IPS-20b (cell line): ENCODE results near the gene XRCC5.

ENCODE experiments used
- H3K27ac ChIP-seq: one replicate; pipeline ENCODE4 v1.5.1; 2013; ENCODE audit warnings: low read length
- H3K27me3 ChIP-seq: 2 replicates; pipeline ENCODE4 v1.6.1; 2013; ENCODE audit warnings: mild to moderate bottlenecking, low read length, inconsistent platforms; ENCODE audit not compliant: insufficient read depth
- H3K36me3 ChIP-seq: 2 replicates; pipeline ENCODE4 v1.6.1; 2013; ENCODE audit warnings: low read depth, mild to moderate bottlenecking, inconsistent platforms, low read length, moderate library complexity; ENCODE audit not compliant: insufficient read depth
- H3K4me1 ChIP-seq: 2 replicates; pipeline ENCODE4 v1.6.1; 2013; ENCODE audit warnings: mild to moderate bottlenecking, control low read depth, inconsistent platforms, low read length, moderate library complexity; ENCODE audit not compliant: insufficient read depth
- H3K4me3 ChIP-seq: 2 replicates; pipeline ENCODE4 v1.5.1; 2013; ENCODE audit warnings: mild to moderate bottlenecking, low read length, inconsistent platforms
- H3K9ac ChIP-seq: 2 replicates; pipeline ENCODE4 v1.6.1; 2013; ENCODE audit warnings: low read depth, mild to moderate bottlenecking, inconsistent platforms, low read length, moderate library complexity
- H3K9me3 ChIP-seq: 2 replicates; pipeline ENCODE4 v1.6.1; 2013; ENCODE audit warnings: mild to moderate bottlenecking, low read depth, low read length, inconsistent platforms; ENCODE audit not compliant: insufficient read depth

The XRCC5 gene

GRCh38 chr2:216164087-216164486, 54.9 kb downstream of the XRCC5 start:
- H3K27ac ChIP-seq: no peak overlapping the region
- H3K36me3 ChIP-seq: peaks cover 100% of the 10 kb centered on the region
- H3K4me3 ChIP-seq: no peak overlapping the region
- H3K9ac ChIP-seq: no peak overlapping the region
- H3K4me1 ChIP-seq: no peaks in the 10 kb centered on the region
- no peaks in the 10 kb centered on the region for H3K27me3 ChIP-seq
- no peaks in the 10 kb centered on the region for H3K9me3 ChIP-seq

GRCh38 chr2:216164576-216164975, 55.4 kb downstream of the XRCC5 start:
- Histone ChIP-seq H3K27ac (no peak overlapping the region), H3K4me3 (no peak overlapping the region), H3K9me3 (no peaks in the 10 kb centered on the region), H3K27me3 (no peaks in the 10 kb centered on the region), H3K36me3 (peaks cover 100% of the 10 kb centered on the region), H3K4me1 (no peaks in the 10 kb centered on the region), H3K9ac (no peak overlapping the region)

- Histone ChIP-seq H3K4me3 (no peak overlapping the region), H3K9me3 (no peaks in the 10 kb centered on the region), H3K27me3 (no peaks in the 10 kb centered on the region), H3K9ac (no peak overlapping the region), H3K27ac (no peak overlapping the region), H3K36me3 (peaks cover 99% of the 10 kb centered on the region), H3K4me1 (no peaks in the 10 kb centered on the region)
Observed at GRCh38 chr2:216165711-216166110, 56.6 kb downstream of the XRCC5 start.

GRCh38 chr2:216169087-216169486, 59.9 kb downstream of the XRCC5 start:
- Histone ChIP-seq H3K36me3 (peaks cover 99% of the 10 kb centered on the region), H3K4me3 (no peak overlapping the region), H3K27me3 (no peaks in the 10 kb centered on the region), H3K4me1 (no peaks in the 10 kb centered on the region), H3K9me3 (no peaks in the 10 kb centered on the region), H3K27ac (no peak overlapping the region), H3K9ac (no peak overlapping the region)

- Histone ChIP-seq H3K4me3 (no peak overlapping the region), H3K9ac (no peak overlapping the region), H3K27ac (no peak overlapping the region), H3K4me1 (no peaks in the 10 kb centered on the region), H3K9me3 (no peaks in the 10 kb centered on the region), H3K27me3 (no peaks in the 10 kb centered on the region), H3K36me3 (peaks cover 99% of the 10 kb centered on the region)
Observed at GRCh38 chr2:216170076-216170763, 61.1 kb downstream of the XRCC5 start.

- no peaks in the 10 kb centered on the region for H3K9me3 ChIP-seq
- H3K4me1 ChIP-seq: no peaks in the 10 kb centered on the region
- no peak overlapping the region for H3K4me3 ChIP-seq
- H3K36me3 ChIP-seq: peaks cover 99% of the 10 kb centered on the region
- H3K27me3 ChIP-seq: no peaks in the 10 kb centered on the region
- H3K27ac ChIP-seq: no peak overlapping the region
- no peak overlapping the region for H3K9ac ChIP-seq
Observed at GRCh38 chr2:216171011-216171410, 61.9 kb downstream of the XRCC5 start.

- no peaks in the 10 kb centered on the region for H3K9me3 ChIP-seq
- H3K27me3 ChIP-seq: no peaks in the 10 kb centered on the region
- H3K36me3 ChIP-seq: peaks cover 97% of the 10 kb centered on the region
- H3K9ac ChIP-seq: no peak overlapping the region
- H3K27ac ChIP-seq: no peak overlapping the region
- H3K4me1 ChIP-seq: no peaks in the 10 kb centered on the region
- H3K4me3 ChIP-seq: no peak overlapping the region
Observed at GRCh38 chr2:216172493-216172892, 63.3 kb downstream of the XRCC5 start.

- Histone ChIP-seq H3K4me3 (no peak overlapping the region), H3K4me1 (peaks cover 18% of the 10 kb centered on the region; the same call in 1 of the 2 replicates), H3K9me3 (no peaks in the 10 kb centered on the region), H3K36me3 (peaks cover 98% of the 10 kb centered on the region), H3K9ac (no peak overlapping the region), H3K27ac (no peak overlapping the region), H3K27me3 (no peaks in the 10 kb centered on the region)
Observed at GRCh38 chr2:216179015-216179414, 69.9 kb downstream of the XRCC5 start.

GRCh38 chr2:216181351-216181750, 72.2 kb downstream of the XRCC5 start:
- peaks cover 30% of the 10 kb centered on the region; the same call in 1 of the 2 replicates for H3K4me1 ChIP-seq
- no peaks in the 10 kb centered on the region for H3K9me3 ChIP-seq
- H3K9ac ChIP-seq: no peak overlapping the region
- H3K36me3 ChIP-seq: peaks cover 96% of the 10 kb centered on the region
- no peaks in the 10 kb centered on the region for H3K27me3 ChIP-seq
- no peak overlapping the region for H3K4me3 ChIP-seq
- H3K27ac ChIP-seq: no peak overlapping the region

- Histone ChIP-seq H3K36me3 (peaks cover 91% of the 10 kb centered on the region), H3K4me1 (peaks cover 37% of the 10 kb centered on the region; the same call in 1 of the 2 replicates)
Observed at GRCh38 chr2:216181953-216182461, 72.9 kb downstream of the XRCC5 start.

GRCh38 chr2:216183462-216183861, 74.3 kb downstream of the XRCC5 start:
- Histone ChIP-seq H3K4me1 (peaks cover 47% of the 10 kb centered on the region), H3K9me3 (no peaks in the 10 kb centered on the region), H3K4me3 (no peak overlapping the region), H3K27ac (peak overlapping the region; percentile 5), H3K36me3 (peaks cover 81% of the 10 kb centered on the region), H3K9ac (no peak overlapping the region), H3K27me3 (no peaks in the 10 kb centered on the region)

More at GRCh38 chr2:216181953-216182461, 72.9 kb downstream of the XRCC5 start:
- Histone ChIP-seq H3K27ac (no peak overlapping the region), H3K4me3 (no peak overlapping the region), H3K27me3 (no peaks in the 10 kb centered on the region), H3K9ac (no peak overlapping the region), H3K9me3 (no peaks in the 10 kb centered on the region)

- peak overlapping the region; percentile 48 for H3K27ac ChIP-seq
- peaks cover 79% of the 10 kb centered on the region for H3K36me3 ChIP-seq
- no peaks in the 10 kb centered on the region for H3K9me3 ChIP-seq
- no peaks in the 10 kb centered on the region for H3K27me3 ChIP-seq
- H3K9ac ChIP-seq: 0 out of 2 replicates have a peak overlapping the region, but pooled peaks have one; percentile 8
- peaks cover 29% of the 10 kb centered on the region for H3K4me1 ChIP-seq
- H3K4me3 ChIP-seq: no peak overlapping the region
Observed at GRCh38 chr2:216188559-216188850, 79.4 kb downstream of the XRCC5 start.
